ENCODE results near the gene NMNAT2. TPM values are rescaled to one million over a fixed set of nuclear protein-coding genes. Genes with fewer than 3 reads are reported as not detected.

The NMNAT2 gene
- total and polyA plus RNA-seq, 2 donors (not counting 3 experiments of a cell fraction or from before 2014, with no cell fraction given): 0.28 to 0.38 TPM

- Histone ChIP-seq H2AFZ (ENCODE audit: low read depth, low read length) (no peak overlapping the region), H3K9ac (replicated peaks; ENCODE audit: extremely low read depth, insufficient read depth, low read length) (no peak overlapping the region), H3K4me1 (ENCODE audit: control insufficient read depth, extremely low read depth, insufficient read depth, low read length) (peaks cover 4% of the 10 kb centered on the region), H4K20me1 (replicated peaks; ENCODE audit: control insufficient read depth, extremely low read depth, insufficient read depth, low read length) (no peaks in the 10 kb centered on the region), H3K4me2 (ENCODE audit: insufficient read depth, low read length) (no peak overlapping the region), H3K27ac (ENCODE audit: insufficient read depth, low read depth, low read length) (no peak overlapping the region), H3K79me2 (ENCODE audit: control insufficient read depth, insufficient read depth, low read length) (no peaks in the 10 kb centered on the region), H3K36me3 (ENCODE audit: control insufficient read depth in 2 of 2, extremely low read depth in 1 of 2, insufficient read depth in 2 of 2, low read length in 2 of 2) (no peaks in the 10 kb centered on the region), H3K9me3 (replicated peaks; ENCODE audit: control insufficient read depth, insufficient read depth, low read length) (no peaks in the 10 kb centered on the region), H3K27me3 (ENCODE audit: control insufficient read depth in 2 of 2, insufficient read depth in 2 of 2, low read length in 2 of 2) (no peaks in the 10 kb centered on the region), H3K9me1 (replicated peaks; ENCODE audit: control insufficient read depth, extremely low read depth, insufficient read depth, low read length) (no peaks in the 10 kb centered on the region), H3K4me3 (replicated peaks in 1 of 3; ENCODE audit: insufficient read depth in 1 of 3, low read depth in 1 of 3, low read length in 3 of 3) (no peak overlapping the region)
- no peak for DNase-seq (ENCODE audit: low read depth, low spot score)
- BruUV-seq (replicated peaks): no TSS peak
- intact Hi-C loops (cut with micrococcal nuclease) (no loop called here), dilution Hi-C loops (cut with MboI; ENCODE audit: extremely low pct_ligation_motif_present, low sequenced_read_pairs) (no loop called here)
- no peak for FAIRE-seq
- no peak for TF ChIP-seq MYC (IDR thresholded peaks at IDR 0.05; ENCODE audit: low read depth, low read length)
- TF ChIP-seq CTCF (IDR thresholded peaks at IDR 0.05; ENCODE audit: extremely low read depth in 1 of 2, insufficient read depth in 1 of 2, low read depth in 1 of 2, low read length in 2 of 2): no peak
- ChIA-PET POLR2A (no interaction called here), CTCF (interaction anchor here (1.3 kb wide), 1 partner anchor 15 kb away, joined by 3 read pairs; no protein-coding TSS in a partner anchor)
Observed at GRCh38 chr1:183296782-183297181, 121.4 kb downstream of the NMNAT2 start.

- intact Hi-C loops (cut with micrococcal nuclease): no loop called here
Observed at GRCh38 chr1:183295521-183295920, 122.7 kb downstream of the NMNAT2 start.

More at GRCh38 chr1:183295521-183295920, 122.7 kb downstream of the NMNAT2 start:
- FAIRE-seq (no peak), DNase-seq (ENCODE audit: low read depth, low spot score) (no peak)
- Histone ChIP-seq H3K79me2 (ENCODE audit: control insufficient read depth, insufficient read depth, low read length) (no peaks in the 10 kb centered on the region), H3K4me3 (replicated peaks in 1 of 3; ENCODE audit: insufficient read depth in 1 of 3, low read depth in 1 of 3, low read length in 3 of 3) (no peak overlapping the region), H3K4me2 (ENCODE audit: insufficient read depth, low read length) (no peak overlapping the region), H3K27me3 (ENCODE audit: control insufficient read depth in 2 of 2, insufficient read depth in 2 of 2, low read length in 2 of 2) (no peaks in the 10 kb centered on the region), H3K27ac (ENCODE audit: insufficient read depth, low read depth, low read length) (no peak overlapping the region), H3K9ac (replicated peaks; ENCODE audit: extremely low read depth, insufficient read depth, low read length) (no peak overlapping the region), H3K4me1 (ENCODE audit: control insufficient read depth, extremely low read depth, insufficient read depth, low read length) (peaks cover 9% of the 10 kb centered on the region), H2AFZ (ENCODE audit: low read depth, low read length) (no peak overlapping the region), H3K9me1 (replicated peaks; ENCODE audit: control insufficient read depth, extremely low read depth, insufficient read depth, low read length) (no peaks in the 10 kb centered on the region), H3K9me3 (replicated peaks; ENCODE audit: control insufficient read depth, insufficient read depth, low read length) (no peaks in the 10 kb centered on the region), H3K36me3 (ENCODE audit: control insufficient read depth in 2 of 2, extremely low read depth in 1 of 2, insufficient read depth in 2 of 2, low read length in 2 of 2) (no peaks in the 10 kb centered on the region), H4K20me1 (replicated peaks; ENCODE audit: control insufficient read depth, extremely low read depth, insufficient read depth, low read length) (no peaks in the 10 kb centered on the region)
- CTCF ChIA-PET: interaction anchor here (0.8 to 1.3 kb wide), 3 partner anchors 11 to 108 kb away, joined by 3 to 4 read pairs (median 3); no protein-coding TSS in a partner anchor
- BruUV-seq (replicated peaks): no TSS peak
- dilution Hi-C loops (cut with MboI; ENCODE audit: extremely low pct_ligation_motif_present, low sequenced_read_pairs): no loop called here
- POLR2A ChIA-PET: no interaction called here
- TF ChIP-seq MYC (IDR thresholded peaks at IDR 0.05; ENCODE audit: low read depth, low read length): no peak
- TF ChIP-seq POLR2A (IDR thresholded peaks at IDR 0.05; ENCODE audit: low read depth, low read length): no peak
- TF ChIP-seq FOS (IDR thresholded peaks at IDR 0.05; ENCODE audit: borderline replicate concordance, insufficient read depth, low read length): no peak
- no peak for TF ChIP-seq JUN (IDR thresholded peaks at IDR 0.05; ENCODE audit: borderline replicate concordance, insufficient read depth, insufficient read length, low read depth)
- no peak for TF ChIP-seq POLR2AphosphoS5 (IDR thresholded peaks at IDR 0.05; ENCODE audit: insufficient read depth, low read depth, low read length)
- no peak for TF ChIP-seq EZH2 (IDR thresholded peaks at IDR 0.05; ENCODE audit: borderline replicate concordance, low read depth, low read length, severe bottlenecking)
- no peak for TF ChIP-seq GATA2 (IDR thresholded peaks at IDR 0.05; ENCODE audit: insufficient read depth, insufficient read length, low read depth, low read length)
- TF ChIP-seq CTCF (IDR thresholded peaks at IDR 0.05; ENCODE audit: extremely low read depth in 1 of 2, insufficient read depth in 1 of 2, low read depth in 1 of 2, low read length in 2 of 2): no peak
- TF ChIP-seq, protein P1, sequence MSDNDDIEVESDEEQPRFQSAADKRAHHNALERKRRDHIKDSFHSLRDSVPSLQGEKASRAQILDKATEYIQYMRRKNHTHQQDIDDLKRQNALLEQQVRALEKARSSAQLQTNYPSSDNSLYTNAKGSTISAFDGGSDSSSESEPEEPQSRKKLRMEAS (IDR thresholded peaks at IDR 0.05; ENCODE audit: insufficient read depth, insufficient read length): no peak
